Neural crest cell (in vitro differentiated cells): ENCODE measurements around the gene EXTL2. TPM values are rescaled to one million over a fixed set of nuclear protein-coding genes. Genes with fewer than 3 reads are reported as not detected.

Source experiments
- DNase-seq: peaks from one replicate; pipeline ENCODE4 v3.0.0; 2021; ENCODE audit warnings: low read depth, mixed read lengths, low spot score
- H3K27ac Mint-ChIP-seq: one replicate; pipeline ENCODE4 v1.8.0; 2021; ENCODE audit warnings: mild to moderate bottlenecking, mixed read lengths; ENCODE audit not compliant: unreplicated experiment
- H3K27me3 Mint-ChIP-seq: 2 replicates; pipeline ENCODE4 v1.8.0; 2021; ENCODE audit warnings: low read depth, mild to moderate bottlenecking, mixed read lengths
- H3K36me3 Mint-ChIP-seq: 2 replicates; pipeline ENCODE4 v1.8.0; 2021; ENCODE audit warnings: low read depth, mild to moderate bottlenecking, mixed read lengths
- H3K4me1 Mint-ChIP-seq: 2 replicates; pipeline ENCODE4 v1.8.0; 2021; ENCODE audit warnings: mixed read lengths
- H3K4me3 Mint-ChIP-seq: one replicate; pipeline ENCODE4 v1.8.0; 2021; ENCODE audit warnings: mild to moderate bottlenecking, mixed read lengths
- H3K9me3 Mint-ChIP-seq: 2 replicates; pipeline ENCODE4 v1.8.0; 2021; ENCODE audit warnings: mixed read lengths
- total RNA-seq: library from RNA; stranded (reverse); gene quantifications from 2 replicates; pipeline ENCODE4 v1.2.1, GENCODE V29; 2021
- TF ChIP-seq, protein P1 (sequence below): fragments of 200-600 bp; sonication (generic); conservative IDR thresholded peaks from 2 replicates; pipeline ENCODE4 v1.5.0; 2021; ENCODE audit warnings: antibody characterized with exemption, mild to moderate bottlenecking

The EXTL2 gene
- total RNA-seq, 1 donor from 2014 or later: 52.3 TPM

DNA sequence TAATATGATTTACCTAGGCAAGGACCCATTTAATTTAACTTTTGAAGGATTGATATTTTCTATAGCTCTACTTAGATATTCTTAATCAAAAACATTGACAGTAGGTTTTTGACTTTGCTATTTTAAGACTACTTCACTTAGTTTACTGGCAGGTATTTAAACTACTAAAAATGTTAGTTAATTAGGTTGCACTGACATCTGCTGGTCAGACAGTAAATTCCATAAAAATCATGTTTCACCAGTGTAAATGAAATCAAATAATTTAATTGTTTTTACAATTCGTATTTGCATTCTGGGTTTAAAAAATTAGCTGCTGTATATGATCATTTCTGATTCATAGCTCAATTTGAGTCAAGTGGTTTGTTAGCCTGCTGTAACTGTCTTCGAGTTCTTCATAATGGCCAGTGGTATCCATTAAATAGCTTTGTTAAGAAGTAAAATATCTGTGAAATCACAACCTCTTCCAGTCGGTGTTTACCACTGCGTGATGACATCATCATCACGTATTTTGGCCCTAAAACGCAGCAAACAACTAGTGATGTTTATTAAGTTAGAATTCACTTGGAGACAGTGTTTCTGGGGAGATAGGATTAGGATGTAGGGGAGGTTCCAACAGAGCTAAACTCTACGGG is 26.2 kb downstream of the EXTL2 start:
- no peaks in the 10 kb centered on the region for H3K27me3 Mint-ChIP-seq
- H3K27ac Mint-ChIP-seq: no peak overlapping the region
- peaks cover 19% of the 10 kb centered on the region for H3K4me1 Mint-ChIP-seq
- H3K36me3 Mint-ChIP-seq: peaks cover 2% of the 10 kb centered on the region
- TF ChIP-seq, protein P1, sequence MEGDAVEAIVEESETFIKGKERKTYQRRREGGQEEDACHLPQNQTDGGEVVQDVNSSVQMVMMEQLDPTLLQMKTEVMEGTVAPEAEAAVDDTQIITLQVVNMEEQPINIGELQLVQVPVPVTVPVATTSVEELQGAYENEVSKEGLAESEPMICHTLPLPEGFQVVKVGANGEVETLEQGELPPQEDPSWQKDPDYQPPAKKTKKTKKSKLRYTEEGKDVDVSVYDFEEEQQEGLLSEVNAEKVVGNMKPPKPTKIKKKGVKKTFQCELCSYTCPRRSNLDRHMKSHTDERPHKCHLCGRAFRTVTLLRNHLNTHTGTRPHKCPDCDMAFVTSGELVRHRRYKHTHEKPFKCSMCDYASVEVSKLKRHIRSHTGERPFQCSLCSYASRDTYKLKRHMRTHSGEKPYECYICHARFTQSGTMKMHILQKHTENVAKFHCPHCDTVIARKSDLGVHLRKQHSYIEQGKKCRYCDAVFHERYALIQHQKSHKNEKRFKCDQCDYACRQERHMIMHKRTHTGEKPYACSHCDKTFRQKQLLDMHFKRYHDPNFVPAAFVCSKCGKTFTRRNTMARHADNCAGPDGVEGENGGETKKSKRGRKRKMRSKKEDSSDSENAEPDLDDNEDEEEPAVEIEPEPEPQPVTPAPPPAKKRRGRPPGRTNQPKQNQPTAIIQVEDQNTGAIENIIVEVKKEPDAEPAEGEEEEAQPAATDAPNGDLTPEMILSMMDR: peak; percentile 84
- no peaks in the 10 kb centered on the region for H3K9me3 Mint-ChIP-seq
- no peak overlapping the region for H3K4me3 Mint-ChIP-seq
- DNase-seq: no peak

DNA sequence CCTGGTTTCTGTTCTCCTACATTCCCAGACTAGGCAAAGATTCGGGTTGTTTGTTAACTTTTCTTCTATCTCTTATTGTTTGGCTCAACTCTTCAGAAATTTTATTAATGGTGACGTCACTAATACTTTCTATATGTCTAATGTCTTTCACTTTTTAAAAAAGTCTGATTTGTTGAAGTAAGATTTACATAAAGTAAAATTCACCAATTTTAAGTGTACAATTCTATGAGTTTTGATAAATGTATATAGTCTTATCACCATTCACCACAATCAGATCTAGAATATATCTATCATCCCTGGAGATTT is 27.8 kb downstream of the EXTL2 start:
- TF ChIP-seq, protein P1: no peak
- no peaks in the 10 kb centered on the region for H3K36me3 Mint-ChIP-seq
- no peaks in the 10 kb centered on the region for H3K9me3 Mint-ChIP-seq
- DNase-seq: no peak
- H3K27ac Mint-ChIP-seq: no peak overlapping the region
- H3K27me3 Mint-ChIP-seq: no peaks in the 10 kb centered on the region
- H3K4me3 Mint-ChIP-seq: no peak overlapping the region
- H3K4me1 Mint-ChIP-seq: peaks cover 6% of the 10 kb centered on the region

DNA sequence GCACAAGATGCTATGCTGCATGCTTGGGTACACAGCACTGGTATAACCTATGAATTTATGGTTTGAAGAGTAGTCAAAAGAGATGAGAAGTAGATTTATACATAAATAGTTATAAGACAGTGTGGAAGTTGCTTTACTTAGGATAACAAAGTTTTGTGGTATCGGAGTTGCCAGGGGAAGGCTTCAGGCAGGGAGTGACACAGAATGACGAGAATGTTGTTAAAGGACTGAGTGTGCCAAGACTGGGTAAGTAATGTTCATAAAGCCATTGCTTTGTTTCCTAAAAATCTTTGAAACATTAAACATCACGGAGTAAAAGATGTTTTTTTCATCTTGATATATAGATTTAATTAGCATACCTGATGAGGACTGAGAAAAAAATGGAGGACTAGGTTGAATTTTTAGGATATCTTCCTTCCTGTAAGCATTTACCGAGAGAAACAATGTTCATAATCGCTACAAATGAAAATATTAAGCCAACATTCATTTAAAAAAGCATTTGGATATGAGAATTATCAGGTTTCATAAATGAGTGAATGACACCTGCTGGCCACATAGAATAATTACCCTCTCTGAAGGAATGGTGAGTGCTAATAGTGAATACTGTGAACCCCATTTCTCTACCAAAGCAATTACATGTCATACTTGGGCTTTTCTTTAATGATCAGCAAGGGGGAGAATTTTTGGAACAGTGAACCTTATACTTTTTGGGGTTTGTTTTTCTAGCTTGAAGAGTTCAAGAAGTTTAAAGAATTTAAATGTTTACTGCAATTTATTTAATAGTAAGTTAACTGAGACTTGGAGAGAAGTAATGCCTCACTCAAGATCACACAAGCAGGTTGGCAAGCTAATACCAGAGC is 28.4 kb downstream of the EXTL2 start:
- no peak overlapping the region for H3K27ac Mint-ChIP-seq
- no peaks in the 10 kb centered on the region for H3K27me3 Mint-ChIP-seq
- no peak for DNase-seq
- H3K4me1 Mint-ChIP-seq: peaks cover 5% of the 10 kb centered on the region
- H3K4me3 Mint-ChIP-seq: no peak overlapping the region
- no peaks in the 10 kb centered on the region for H3K36me3 Mint-ChIP-seq
- no peaks in the 10 kb centered on the region for H3K9me3 Mint-ChIP-seq
- TF ChIP-seq, protein P1: peak; percentile 71

DNA sequence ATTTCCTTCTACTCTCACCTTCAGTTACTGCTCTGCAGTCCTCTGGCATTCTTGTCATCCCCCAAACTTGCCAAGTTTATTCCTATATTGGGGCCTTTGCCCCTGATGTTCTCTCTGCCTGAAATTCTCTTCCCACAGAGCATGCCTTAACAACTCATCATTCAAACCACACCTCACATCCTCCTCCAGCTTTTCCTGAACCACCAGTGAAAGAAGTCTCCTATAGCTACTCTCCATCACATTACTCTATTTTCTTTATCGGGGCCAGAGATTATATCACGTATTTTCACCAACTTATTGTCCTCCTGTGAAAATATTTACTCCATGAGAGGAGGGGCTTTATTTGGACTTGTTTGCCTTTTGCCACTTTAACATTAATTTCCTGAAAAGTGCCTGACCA is 32.1 kb downstream of the EXTL2 start:
- Mint-ChIP-seq H3K9me3 (no peaks in the 10 kb centered on the region), H3K4me3 (no peak overlapping the region), H3K27ac (no peak overlapping the region), H3K4me1 (no peaks in the 10 kb centered on the region), H3K27me3 (no peaks in the 10 kb centered on the region), H3K36me3 (no peaks in the 10 kb centered on the region)
- TF ChIP-seq, protein P1: no peak
- no peak for DNase-seq

DNA sequence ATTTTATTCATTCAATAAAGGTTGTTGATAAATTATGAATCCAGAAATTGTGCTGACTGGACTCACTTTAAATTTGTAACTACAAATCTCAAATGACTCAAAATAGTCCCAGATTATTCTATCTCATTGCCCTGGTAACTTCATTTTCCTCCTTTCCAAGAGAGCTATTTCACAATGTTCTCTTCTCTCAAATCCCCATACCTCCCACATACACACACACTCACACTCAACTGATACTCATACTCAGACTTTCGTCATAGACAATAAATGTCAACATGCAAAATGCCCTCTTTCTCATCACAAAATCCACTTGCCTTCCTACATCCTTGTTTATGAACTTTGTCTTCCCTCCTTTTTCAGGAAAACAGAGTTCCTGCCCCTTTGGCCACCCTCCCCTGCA is 33.3 kb downstream of the EXTL2 start:
- H3K4me3 Mint-ChIP-seq: no peak overlapping the region
- H3K27ac Mint-ChIP-seq: no peak overlapping the region
- TF ChIP-seq, protein P1: no peak
- no peaks in the 10 kb centered on the region for H3K4me1 Mint-ChIP-seq
- peaks cover 3% of the 10 kb centered on the region for H3K9me3 Mint-ChIP-seq
- H3K27me3 Mint-ChIP-seq: no peaks in the 10 kb centered on the region
- no peak for DNase-seq
- no peaks in the 10 kb centered on the region for H3K36me3 Mint-ChIP-seq
